Measurements from ENCODE around the gene POLE4.

POLE4 gene

DNA sequence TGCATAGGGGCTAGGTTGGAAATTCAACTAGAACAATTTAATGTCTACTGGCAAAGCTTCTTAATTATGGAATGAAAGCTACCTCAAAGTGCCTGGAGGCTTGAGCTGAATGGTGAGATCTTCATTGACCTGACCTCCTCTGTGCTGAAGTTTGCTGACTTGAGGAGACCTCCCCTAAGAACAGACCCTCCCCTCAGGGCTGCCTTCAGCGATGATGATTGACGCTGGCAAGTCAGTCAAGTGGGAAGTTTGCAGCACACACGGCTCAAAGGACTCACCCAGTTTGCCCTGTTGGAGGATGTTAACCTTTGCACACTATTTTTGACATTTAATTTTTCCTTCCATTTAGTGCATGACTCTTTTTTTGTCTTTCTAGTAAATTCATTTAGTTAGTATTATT lies 17.2 kb upstream of the POLE4 start:
- DNase-seq: no peak

DNA sequence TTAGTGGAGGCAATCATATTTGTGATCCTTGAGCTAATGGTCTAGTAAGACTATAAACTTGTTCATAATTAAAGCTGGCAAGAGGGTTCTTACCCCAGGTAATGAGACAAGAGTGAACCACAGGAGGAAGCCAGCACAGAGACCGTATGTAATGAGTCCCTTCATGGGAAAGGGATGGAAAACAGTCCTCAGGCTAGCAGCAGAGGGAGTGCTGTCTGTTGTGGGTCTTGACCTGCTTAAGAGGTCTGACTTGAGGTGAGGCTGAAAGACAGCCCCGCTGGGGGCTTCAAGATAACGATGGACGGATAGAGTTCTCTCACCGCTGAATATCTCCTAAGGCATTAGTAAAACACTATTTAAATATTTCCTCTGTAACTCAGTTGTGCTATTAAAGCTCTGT lies 16.2 kb upstream of the POLE4 start:
- DNase-seq: no peak

DNA sequence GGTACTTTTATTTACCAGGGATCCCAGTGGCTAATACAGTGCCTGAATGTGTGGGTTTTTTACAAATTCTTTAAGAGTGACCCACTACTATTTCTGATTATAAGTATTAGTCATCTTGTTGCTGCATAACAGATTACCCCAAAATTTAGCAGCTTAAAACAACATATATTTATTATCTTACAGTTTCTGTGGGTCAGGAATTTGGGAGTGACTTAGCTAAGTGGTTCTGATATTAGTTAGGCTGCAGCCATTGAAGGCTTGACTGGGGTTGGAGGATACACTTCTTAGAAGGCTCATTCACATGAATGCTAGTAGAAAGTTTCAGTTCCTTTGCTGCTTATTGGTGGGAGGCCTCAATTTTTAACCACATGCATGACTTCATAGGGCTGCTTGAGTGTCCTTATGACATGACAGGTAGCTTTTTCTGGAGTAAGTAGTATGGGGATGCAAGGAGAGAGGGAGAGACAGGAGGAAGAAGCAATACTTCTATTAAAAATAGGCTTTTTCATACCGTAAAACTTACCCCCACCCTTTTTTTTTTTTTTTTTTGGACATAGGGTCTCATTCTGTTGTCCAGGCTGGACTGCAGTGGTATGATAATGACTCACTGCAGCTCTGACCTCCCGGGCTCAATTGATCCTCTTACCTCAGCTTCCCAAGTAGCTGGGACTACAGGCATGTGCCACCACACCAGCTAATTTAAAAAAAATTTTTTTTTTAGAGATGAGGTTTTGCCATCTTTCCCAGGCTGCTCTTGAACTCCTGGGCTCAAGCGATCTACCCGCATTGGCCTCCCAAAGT lies 13.3 kb upstream of the POLE4 start:
- no peak for DNase-seq

DNA sequence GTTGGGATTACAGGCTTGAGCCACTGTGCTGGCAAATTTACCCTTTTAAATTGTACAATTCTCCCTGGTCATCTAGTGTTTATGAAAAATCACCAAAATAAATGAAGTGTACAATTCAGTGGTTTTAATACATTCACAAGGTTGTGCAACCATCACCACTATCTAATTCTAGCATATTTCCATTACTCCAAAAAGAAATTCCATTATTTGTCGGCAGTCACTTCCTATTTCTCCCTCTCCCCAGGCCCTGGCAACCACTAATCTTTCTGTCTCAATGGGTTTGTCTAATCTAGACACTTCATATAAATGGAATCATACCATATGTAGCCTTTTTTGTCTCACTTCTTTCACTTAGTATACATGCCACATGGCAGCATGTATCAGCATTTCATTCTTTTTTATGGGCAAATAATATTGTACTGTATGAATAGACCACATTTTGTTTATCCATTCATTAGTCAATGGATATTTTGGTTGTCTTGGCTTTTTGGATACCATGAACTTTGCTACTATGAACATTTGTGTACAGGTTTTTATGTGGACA lies 12.6 kb upstream of the POLE4 start:
- no peak for DNase-seq

DNA sequence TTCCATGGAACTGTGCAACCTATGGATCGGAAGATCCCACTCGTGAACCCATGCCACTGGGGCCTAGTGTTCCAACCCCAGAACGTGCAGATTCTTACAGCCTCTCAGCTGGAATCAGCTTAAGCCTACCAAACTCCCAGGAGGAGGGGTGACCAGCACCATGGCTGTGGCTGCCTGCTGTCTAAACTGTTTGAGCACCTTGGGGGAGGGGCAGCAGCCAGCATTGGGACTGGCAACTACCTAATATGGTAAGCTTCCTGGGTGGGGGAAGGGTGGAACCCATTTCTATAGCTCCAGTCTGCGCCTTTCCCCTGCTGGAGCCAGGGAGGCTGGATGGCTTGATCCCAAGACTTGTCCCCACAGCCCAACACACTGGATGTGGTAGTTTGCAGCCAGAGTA lies 10.7 kb upstream of the POLE4 start:
- no peak for DNase-seq

DNA sequence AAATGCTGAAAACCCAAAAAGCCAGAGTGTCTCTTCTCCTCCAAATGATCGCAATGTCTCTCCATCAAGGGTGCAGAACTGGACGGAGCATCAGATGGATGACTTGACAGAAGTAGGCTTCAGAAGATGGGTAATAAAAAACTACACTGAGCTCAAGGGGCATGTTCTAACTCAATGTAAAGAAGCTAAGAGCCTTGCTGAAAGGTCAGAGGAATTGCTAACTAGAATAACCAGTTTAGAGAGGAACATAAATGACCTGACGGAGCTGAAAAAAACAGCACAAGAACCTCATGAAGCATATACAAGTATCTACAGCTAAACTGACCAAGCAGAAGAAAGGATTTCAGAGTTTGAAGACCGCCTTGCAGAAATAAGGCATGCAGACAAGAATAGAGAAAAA lies 9.7 kb upstream of the POLE4 start:
- DNase-seq: no peak

DNA sequence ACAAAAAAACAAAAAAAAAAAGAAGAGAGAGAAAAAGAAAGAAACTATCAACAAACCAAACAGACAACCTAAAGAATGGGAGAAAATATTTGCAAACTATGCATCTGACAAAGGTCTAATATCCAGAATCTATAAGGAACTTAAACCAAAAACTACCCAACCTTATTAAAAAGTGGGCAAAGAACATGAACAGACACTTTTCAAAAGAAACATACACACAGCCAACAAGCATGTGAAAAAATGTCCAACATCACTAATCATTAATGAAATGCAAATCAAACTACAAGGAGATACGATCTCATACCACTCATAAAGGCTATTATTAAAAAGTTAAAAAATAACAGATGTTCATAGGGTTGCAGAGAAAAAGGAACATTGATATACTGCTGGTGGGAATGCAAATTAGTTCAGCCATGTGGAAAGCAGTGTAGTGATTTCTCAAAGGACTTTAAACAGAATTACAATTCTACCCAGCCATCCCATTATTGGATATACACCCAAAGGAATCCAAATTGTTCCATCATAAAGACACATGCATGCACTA lies 7.2 kb upstream of the POLE4 start:
- no peak for DNase-seq

DNA sequence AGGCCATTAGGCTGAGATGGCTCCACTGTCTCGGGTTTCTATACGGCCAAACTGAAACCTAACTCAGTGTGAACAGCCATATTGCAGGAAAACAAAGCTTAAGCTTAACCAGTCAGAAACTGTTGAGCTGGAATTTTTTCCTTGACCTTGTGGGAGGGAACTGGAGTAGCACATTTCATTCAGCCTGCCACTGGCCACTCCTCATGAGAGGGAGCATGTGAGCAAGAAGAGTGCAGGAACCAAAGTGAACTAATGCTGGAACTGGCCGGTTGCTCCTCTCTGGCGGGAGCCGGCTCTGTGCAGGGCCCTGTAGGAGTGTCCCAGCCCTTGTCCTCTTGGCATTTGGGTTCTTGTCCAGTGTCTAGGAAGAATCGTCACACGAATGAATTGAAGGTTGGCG lies 5.9 kb upstream of the POLE4 start:
- DNase-seq: no peak

DNA sequence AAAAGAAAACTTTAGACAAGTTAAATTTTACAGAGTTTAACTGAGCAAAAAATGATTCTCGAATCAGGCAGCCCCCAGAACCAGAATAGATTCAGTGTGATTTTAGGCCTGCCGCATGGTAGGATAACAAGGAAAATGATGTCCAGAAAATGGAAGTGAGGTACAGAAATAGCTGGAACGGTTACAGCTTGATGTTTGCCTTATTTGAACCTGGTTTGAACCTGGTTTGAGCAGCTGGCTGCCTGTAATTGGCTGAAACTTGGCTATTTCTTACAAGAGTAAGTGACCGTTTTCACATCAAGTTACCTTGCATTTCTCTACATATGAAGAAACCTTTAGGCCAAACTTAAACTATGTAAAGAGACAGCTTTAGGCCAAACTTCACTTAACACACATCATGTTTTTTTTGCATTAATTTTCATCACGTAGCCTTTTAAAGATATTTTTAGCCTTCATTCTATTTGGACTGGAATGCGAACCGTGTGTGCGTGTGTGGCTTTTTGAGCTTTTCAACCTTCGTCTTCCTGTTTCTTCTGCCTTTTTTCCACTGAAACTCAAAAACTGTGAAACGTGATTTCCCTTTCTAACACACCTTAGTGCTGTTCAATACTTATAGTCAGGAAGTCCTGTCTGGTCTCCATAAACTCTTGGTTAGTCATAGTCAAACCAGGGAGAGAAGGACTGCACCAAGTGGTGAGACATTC lies 4.5 kb upstream of the POLE4 start:
- DNase-seq: no peak

DNA sequence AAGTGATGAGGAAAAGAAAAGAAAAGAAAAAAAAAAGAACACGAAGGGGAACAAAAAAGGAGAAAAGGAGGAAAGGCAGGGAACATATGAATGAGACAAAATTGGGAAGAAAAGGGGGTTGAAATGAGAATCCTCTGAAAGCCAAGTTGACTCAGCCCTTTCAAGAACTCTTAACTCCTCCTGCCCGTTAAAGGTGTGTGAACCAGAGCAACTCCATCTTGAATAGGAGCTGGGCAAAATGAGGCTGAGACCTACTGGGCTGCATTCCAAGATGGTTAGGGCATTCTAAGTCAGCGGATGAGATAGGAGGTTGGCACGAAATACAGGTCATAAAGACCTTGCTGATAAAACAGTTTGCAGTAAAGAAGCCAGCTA lies 4.0 kb upstream of the POLE4 start:
- DNase-seq: no peak

DNA sequence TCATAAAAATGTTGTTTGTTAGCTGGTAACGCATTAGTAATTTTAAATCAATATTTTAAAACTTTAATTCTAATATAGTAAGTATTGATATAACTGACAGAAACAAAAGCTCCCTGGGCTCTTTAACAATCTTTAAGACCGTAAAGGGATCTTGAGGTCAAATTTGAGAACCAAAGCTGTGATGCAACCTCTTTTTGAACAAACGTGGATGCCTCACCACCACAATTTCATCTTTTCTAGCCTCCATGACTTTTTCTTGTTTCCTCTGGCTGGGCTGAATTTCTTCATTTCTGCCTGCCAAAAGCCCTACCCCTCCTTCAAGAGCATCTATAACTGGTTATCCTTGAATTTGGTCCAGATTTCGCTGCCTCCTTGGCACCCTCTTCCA lies 563 bp upstream of the POLE4 start:
- DNase-seq: no peak

DNA sequence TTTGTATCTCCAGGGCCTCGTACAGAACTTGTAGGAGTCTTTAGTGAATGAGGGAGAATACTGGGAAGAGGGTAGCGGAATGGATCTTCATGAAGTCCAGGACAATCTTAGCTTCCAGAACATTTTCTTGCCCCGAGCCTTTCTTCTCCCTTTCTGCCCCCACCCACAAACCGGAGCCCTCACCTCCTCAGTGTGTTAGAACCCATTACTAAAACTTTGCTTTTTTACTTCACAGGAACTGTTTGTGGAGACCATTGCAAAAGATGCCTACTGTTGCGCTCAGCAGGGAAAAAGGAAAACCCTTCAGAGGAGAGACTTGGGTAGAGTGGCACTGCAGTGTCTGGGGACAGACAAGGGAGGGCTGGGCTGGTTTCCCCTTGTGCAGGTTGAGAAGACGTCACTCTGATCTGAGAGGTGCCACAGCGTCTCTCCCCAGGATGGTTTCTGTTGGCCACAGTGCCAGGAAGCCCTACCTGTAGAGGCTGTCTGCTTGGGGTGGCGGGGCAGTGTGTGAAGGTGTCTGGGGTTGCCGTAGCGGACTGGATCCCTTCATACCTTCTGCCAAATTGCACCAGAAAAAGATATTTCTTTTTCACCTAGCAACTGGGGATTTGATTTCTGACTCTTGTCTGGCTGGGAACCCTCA lies 786 bp downstream of the POLE4 start:
- no peak for DNase-seq

DNA sequence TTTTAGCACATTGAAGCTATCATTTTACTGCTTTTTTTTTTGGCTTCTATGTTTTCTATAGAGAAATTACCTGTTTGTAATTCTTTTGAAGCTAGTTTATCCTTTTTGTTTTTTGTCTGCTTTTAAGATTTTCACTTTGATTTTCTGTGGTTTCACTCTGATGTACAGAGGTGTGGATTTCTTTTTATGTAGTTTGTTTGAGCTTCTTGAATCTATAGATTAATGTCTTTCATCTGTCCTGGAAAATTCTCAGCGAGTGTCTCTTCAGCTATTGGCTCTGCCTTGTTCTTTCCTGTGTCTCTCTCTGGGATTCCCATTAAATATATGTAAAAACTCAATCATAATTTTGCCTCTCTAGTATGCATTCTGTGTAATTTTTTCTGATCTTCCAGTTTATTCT lies 8.4 kb downstream of the POLE4 start:
- no peak for DNase-seq

DNA sequence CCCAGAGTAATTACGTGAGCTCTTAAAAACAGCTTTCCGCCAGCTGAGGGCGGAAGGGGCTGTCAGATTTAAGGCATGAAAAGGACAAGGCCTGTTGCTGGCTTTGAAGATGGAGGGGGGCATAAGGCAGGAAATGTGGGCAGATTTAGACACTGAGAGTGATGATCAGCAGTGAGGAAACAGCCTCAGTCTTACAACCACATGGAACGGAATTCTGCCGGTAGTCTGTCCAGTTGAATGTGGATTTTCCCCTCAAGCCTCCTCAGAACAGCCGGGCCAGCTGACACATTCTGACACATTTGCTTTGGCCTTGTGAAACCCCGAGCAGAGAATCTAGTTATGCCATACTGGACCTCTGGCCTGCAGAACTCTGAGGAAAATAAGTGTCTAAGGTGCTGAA lies 16.6 kb downstream of the POLE4 start:
- DNase-seq: no peak

DNA sequence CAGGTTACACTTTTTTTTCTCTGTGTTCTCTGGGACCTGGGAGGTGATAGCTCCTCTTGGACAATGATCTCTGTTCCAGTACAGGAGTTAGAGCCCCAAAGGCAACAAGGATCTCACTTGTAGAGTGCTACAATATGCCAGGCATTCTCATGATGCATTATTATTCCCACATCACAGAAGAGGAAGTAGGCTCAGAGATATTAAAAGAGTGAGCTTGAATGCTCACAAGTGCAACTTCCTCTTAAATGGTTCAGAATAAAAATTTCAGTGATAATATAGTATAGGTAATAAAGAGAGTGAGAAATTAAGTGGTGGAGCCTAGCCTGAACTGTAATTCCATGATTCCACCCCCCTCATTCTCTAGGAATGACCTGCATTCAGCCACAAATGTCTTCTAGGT lies 21.4 kb downstream of the POLE4 start:
- DNase-seq: no peak

DNA sequence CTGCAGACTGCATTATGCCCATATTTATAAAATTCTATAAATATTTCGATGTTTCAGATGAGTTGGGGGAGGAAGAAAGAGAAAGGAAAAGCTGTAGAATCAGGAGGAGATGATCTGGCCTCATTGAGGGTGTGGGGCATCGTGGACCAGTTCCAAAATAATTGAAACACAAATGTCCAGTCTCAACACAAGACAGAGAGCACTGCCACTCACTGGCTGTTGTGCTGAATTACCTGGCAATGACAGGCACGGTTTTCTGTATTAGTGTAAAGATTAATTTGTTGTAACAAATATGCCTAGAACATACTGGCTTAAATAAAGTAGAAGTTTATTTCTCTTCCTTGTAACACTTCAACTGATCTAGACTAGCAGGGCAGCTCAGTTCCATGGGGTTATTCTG lies 24.1 kb downstream of the POLE4 start:
- no peak for DNase-seq

DNA sequence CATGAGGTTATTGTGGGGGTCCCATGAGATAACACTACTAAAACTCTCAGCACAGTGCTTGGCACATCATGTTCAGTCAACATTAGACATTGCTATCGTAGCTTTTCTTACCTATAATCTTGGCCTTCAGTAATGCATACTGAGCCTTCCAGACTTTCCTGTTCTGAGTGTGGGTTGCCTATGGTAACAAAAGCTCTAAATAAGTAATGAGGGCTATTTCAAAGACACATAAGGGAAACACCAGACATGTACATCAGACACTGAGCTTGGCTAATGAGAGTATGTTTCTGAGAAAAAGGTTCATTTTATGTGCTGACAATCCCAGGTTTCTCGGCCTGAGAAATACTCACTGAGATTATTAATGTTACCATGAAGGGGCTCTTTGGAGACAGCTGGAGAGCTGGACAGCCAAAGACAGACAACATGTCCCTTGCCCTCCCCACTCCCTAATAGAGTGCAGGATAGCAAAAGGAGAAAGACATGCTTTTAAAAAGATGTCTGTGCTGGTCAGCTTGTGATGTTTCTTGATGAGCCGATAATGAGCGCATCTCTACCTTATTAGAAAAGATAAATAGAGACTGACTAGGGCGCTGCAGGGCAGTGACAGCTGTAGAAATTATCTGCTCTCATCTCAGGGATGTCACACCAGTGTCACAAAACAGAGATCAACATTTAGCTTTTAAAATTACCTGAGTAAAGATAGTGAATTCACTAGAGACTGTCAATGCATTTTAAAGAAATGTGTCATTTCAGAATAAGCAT lies 25.4 kb downstream of the POLE4 start:
- DNase-seq: no peak

DNA sequence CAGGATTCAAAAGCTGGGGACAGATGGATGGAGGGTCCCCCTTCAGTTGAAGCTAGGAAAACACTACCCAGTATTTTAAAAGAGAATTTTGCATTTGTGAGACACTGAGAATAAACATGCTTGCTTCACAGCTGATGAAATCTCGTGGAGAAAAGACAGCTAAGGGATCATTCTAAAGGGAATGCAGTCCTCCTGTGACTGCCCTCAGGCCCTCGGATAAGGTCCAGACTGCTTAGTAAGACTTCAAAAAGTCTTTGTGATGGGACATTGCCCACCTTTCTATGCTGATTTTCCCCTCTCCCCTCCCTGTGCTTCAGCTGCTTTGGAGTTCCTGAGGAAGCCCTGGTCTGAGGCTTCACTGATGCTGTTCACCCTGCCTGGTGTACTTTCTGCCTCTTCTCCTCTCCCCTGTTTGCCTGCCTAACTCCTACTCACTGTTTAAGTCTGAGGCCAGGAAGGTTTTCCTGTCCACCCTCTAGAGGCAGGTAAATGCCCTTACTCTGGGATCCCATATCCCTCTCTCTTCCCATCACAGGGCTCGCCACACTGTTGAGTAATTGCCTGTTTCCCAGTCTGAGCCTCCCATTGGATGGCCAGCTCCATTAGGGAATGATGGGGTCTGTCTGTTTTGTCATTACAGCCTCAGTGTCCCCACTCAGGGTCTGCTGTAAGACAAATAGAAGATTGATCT lies 26.6 kb downstream of the POLE4 start:
- DNase-seq: no peak

DNA sequence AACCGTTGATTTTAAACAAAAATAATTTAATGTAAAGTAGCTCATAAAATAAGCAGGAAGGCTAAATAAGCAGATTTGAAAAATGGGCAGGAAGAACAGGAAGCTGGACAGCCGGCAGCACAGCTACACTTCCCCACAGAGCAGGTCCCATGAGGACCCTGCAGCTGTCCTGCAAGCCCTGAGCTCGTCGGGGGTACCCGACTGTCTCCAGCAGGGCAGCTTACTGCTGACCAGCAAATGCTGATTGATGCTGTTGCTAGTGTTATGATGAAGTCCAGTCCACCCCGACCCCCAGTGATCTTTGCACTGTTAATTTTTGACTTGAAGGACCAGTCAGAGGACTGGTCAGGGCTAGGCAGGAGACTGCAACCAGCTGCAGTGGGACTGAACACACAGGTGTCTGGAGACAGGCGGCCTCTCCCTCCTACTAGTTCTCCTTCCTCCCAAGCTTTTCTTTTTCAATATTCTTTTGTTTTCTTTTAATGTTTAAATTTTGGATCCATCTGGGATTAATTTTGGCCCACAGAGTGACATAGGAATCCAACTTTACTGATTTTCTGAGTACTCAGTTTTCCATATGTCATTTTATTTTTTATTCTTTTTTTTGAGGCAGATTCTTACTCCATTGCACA lies 27.7 kb downstream of the POLE4 start:
- no peak for DNase-seq

DNA sequence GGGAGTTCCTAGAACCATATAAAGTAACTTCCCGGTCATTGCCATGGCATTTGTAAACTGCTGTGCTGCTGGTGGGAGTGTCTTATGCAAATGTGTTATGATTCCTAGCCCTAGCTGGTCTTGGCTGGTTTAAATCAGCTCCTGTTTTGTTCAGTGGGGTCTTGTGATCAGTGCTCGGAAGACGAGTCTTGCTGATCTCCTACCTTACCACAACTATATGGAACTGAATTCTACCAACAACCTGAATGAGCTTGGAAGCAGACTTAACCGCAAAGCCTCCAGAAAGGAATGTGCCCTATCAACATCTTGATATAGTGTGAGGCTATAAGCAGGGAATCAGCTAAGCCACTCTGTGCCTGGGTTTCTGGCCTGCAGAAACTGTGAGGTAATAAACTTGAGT lies 33.5 kb downstream of the POLE4 start:
- DNase-seq: no peak

DNA sequence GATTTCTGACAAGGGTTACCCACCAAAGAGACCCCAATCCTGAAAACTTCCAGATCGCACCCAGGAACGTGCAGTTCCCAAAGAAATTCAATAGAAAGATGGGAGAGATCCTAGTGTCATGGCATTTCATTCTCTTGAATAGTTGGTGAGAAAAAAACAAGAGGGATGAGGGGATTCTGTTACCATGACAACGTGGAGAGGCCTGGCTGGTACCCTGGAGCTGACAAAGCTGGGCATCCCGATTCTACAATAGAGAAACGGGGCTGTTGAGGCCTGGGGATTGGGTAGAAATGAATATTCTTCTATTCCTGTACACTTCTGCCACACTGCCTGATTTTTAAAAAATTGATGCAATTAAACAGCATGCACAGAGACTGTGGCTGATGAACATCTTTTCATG lies 41.0 kb downstream of the POLE4 start:
- no peak for DNase-seq

DNA sequence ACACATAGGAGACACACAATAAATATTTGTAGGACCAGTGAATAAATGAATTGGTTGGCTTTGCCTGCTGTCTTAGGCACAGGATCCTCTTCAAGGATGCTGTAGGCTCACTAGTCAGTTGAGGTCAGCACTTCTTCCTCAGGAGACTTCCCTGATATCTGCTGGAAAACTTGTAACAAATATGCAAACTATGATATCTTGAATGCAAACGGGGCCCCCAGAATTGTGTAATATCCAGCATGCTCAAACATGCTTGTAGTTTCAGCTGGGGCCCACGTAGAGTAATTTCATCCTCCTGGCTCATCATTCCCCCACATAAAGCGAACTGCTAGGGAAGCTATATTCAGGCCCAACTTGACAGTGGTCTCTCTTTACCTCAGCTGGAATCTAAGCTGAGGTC lies 43.6 kb downstream of the POLE4 start:
- DNase-seq: no peak

All from 8988T (cell line).